KOPT-K1 (cell line): ENCODE results near the gene ZNF652.

Experiments
- H3K27ac ChIP-seq: fragments of 200-600 bp; sonication (generic); 2 replicates; pipeline ENCODE4 v1.5.1; 2016; ENCODE audit warnings: antibody characterized with exemption, mild to moderate bottlenecking, low read depth, low read length; ENCODE audit not compliant: poor library complexity, severe bottlenecking
- H3K36me3 ChIP-seq: fragments of 200-600 bp; sonication (generic); 2 replicates; pipeline ENCODE4 v1.5.1; 2017; ENCODE audit warnings: antibody characterized with exemption, mild to moderate bottlenecking, low read length, moderate library complexity; ENCODE audit not compliant: insufficient read depth
- H3K9me3 ChIP-seq: fragments of 200-600 bp; sonication (generic); 2 replicates; pipeline ENCODE4 v1.5.1; 2017; ENCODE audit warnings: antibody characterized with exemption, low read length, mild to moderate bottlenecking; ENCODE audit not compliant: insufficient read depth, poor library complexity, severe bottlenecking

Gene ZNF652

GRCh38 chr17:49356320-49356719 is 5.7 kb downstream of the ZNF652 start:
- H3K9me3 ChIP-seq: no peaks in the 10 kb centered on the region
- no peaks in the 10 kb centered on the region for H3K36me3 ChIP-seq
- H3K27ac ChIP-seq: no peak overlapping the region

- Histone ChIP-seq H3K27ac (no peak overlapping the region), H3K36me3 (no peaks in the 10 kb centered on the region), H3K9me3 (no peaks in the 10 kb centered on the region)
Observed at GRCh38 chr17:49353607-49354006, 8.4 kb downstream of the ZNF652 start.

- Histone ChIP-seq H3K9me3 (no peaks in the 10 kb centered on the region), H3K27ac (no peak overlapping the region), H3K36me3 (no peaks in the 10 kb centered on the region)
Observed at GRCh38 chr17:49352587-49353154, 9.4 kb downstream of the ZNF652 start.

- Histone ChIP-seq H3K27ac (no peak overlapping the region), H3K36me3 (no peaks in the 10 kb centered on the region), H3K9me3 (no peaks in the 10 kb centered on the region)
Observed at GRCh38 chr17:49351572-49352140, 10.4 kb downstream of the ZNF652 start.

GRCh38 chr17:49349541-49349940 is 12.5 kb downstream of the ZNF652 start:
- H3K36me3 ChIP-seq: no peaks in the 10 kb centered on the region
- no peaks in the 10 kb centered on the region for H3K9me3 ChIP-seq
- no peak overlapping the region for H3K27ac ChIP-seq

GRCh38 chr17:49344914-49345313 is 17.1 kb downstream of the ZNF652 start:
- Histone ChIP-seq H3K27ac (no peak overlapping the region), H3K9me3 (no peaks in the 10 kb centered on the region), H3K36me3 (no peaks in the 10 kb centered on the region)

- Histone ChIP-seq H3K27ac (no peak overlapping the region), H3K36me3 (no peaks in the 10 kb centered on the region), H3K9me3 (no peaks in the 10 kb centered on the region)
Observed at GRCh38 chr17:49343273-49343672, 18.8 kb downstream of the ZNF652 start.

GRCh38 chr17:49342575-49342936 is 19.5 kb downstream of the ZNF652 start:
- Histone ChIP-seq H3K9me3 (no peaks in the 10 kb centered on the region), H3K27ac (peak overlapping the region; percentile 13), H3K36me3 (no peaks in the 10 kb centered on the region)

GRCh38 chr17:49341356-49341755 is 20.7 kb downstream of the ZNF652 start:
- H3K36me3 ChIP-seq: no peaks in the 10 kb centered on the region
- no peak overlapping the region for H3K27ac ChIP-seq
- no peaks in the 10 kb centered on the region for H3K9me3 ChIP-seq

GRCh38 chr17:49339354-49339753 is 22.7 kb downstream of the ZNF652 start:
- no peaks in the 10 kb centered on the region for H3K9me3 ChIP-seq
- no peak overlapping the region for H3K27ac ChIP-seq
- no peaks in the 10 kb centered on the region for H3K36me3 ChIP-seq

- Histone ChIP-seq H3K27ac (no peak overlapping the region), H3K36me3 (no peaks in the 10 kb centered on the region), H3K9me3 (no peaks in the 10 kb centered on the region)
Observed at GRCh38 chr17:49338883-49339282, 23.2 kb downstream of the ZNF652 start.

GRCh38 chr17:49337884-49338283 is 24.2 kb downstream of the ZNF652 start:
- H3K9me3 ChIP-seq: no peaks in the 10 kb centered on the region
- H3K36me3 ChIP-seq: no peaks in the 10 kb centered on the region
- no peak overlapping the region for H3K27ac ChIP-seq

- H3K27ac ChIP-seq: no peak overlapping the region
- H3K9me3 ChIP-seq: no peaks in the 10 kb centered on the region
- H3K36me3 ChIP-seq: no peaks in the 10 kb centered on the region
Observed at GRCh38 chr17:49334744-49335512, 27.1 kb downstream of the ZNF652 start.

- Histone ChIP-seq H3K36me3 (no peaks in the 10 kb centered on the region), H3K9me3 (no peaks in the 10 kb centered on the region), H3K27ac (no peak overlapping the region)
Observed at GRCh38 chr17:49333804-49334203, 28.2 kb downstream of the ZNF652 start.

- no peak overlapping the region for H3K27ac ChIP-seq
- H3K9me3 ChIP-seq: no peaks in the 10 kb centered on the region
- no peaks in the 10 kb centered on the region for H3K36me3 ChIP-seq
Observed at GRCh38 chr17:49327835-49328784, 33.9 kb downstream of the ZNF652 start.
